ENCODE data around the gene NME9. TPM values are rescaled to one million over a fixed set of nuclear protein-coding genes. Genes with fewer than 3 reads are reported as not detected.

The NME9 gene
- total RNA-seq, 1 experiment from 2014 or later = not detected

DNA sequence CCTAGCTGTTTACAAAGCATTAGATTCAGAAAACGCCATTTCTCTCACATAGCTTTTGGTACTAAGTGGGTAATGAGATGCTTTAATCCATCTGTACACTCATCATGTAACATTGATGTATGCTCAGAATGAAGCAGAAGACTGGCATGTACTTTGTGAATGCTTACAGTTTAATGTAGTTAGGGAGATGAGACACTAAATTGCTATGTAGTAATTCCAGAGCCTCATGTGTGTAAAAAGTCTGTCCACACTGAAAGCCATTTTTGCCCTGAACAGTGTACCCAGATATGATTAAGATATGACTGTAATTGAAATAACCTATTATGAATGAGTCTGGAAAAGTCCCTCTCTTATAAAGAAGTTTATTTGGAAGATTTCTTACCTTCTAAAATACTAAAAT is 76.0 kb downstream of the NME9 start:
- CTCF ChIA-PET = no interaction called here
- TF ChIP-seq, protein P1, sequence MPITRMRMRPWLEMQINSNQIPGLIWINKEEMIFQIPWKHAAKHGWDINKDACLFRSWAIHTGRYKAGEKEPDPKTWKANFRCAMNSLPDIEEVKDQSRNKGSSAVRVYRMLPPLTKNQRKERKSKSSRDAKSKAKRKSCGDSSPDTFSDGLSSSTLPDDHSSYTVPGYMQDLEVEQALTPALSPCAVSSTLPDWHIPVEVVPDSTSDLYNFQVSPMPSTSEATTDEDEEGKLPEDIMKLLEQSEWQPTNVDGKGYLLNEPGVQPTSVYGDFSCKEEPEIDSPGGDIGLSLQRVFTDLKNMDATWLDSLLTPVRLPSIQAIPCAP (CRISPR knock-in tag; IDR thresholded peaks at IDR 0.05) = no peak
- no peak for TF ChIP-seq ZNF138 (CRISPR knock-in tag; conservative IDR thresholded peaks at IDR 0.05)
- POLR2A ChIA-PET = no interaction called here
- DNase-seq (ENCODE audit: low spot score) = no peak
- ATAC-seq = no peak
- no peaks in the 10 kb centered on the region for H3K4me1 Mint-ChIP-seq
- peaks cover 3% of the 10 kb centered on the region; the same call in 1 of the 2 replicates for H3K36me3 Mint-ChIP-seq
- H3K9me3 Mint-ChIP-seq = no peaks in the 10 kb centered on the region
- no peak overlapping the region for H3K27ac Mint-ChIP-seq
- no peaks in the 10 kb centered on the region for H3K27me3 Mint-ChIP-seq (ENCODE audit: low read depth)
- no peak overlapping the region for H3K4me3 Mint-ChIP-seq

Other genes starting within 250 kb of the NME9 start
- 11.2 to 15.3 TPM (median 11.2 TPM) in 3 replicates for gene DZIP1L, start 214.2 kb downstream of the NME9 start, total RNA-seq (2021)
- not detected in 3 replicates for gene A4GNT, start 197.5 kb downstream of the NME9 start, total RNA-seq (2021)
- gene DBR1, start 154.9 kb downstream of the NME9 start, total RNA-seq (2021) = 18.8 to 20.6 TPM (median 19.3 TPM) in 3 replicates
- gene ARMC8, start 142.6 kb downstream of the NME9 start, total RNA-seq (2021) = 38.6 to 44.9 TPM (median 38.7 TPM) in 3 replicates
- 11.1 to 14.8 TPM (median 11.7 TPM) in 3 replicates for gene MRAS, start 18.7 kb upstream of the NME9 start, total RNA-seq (2021)
- 4.4 to 6.4 TPM (median 5.7 TPM) in 3 replicates for gene ESYT3, start 104.8 kb upstream of the NME9 start, total RNA-seq (2021)